Gastroesophageal sphincter (tissue), 4 donors: ENCODE measurements around the gene SAP25. TPM values are rescaled to one million over a fixed set of nuclear protein-coding genes. Genes with fewer than 3 reads are reported as not detected.
"Not testable (repeated sequence)": the region's sequence is repeated elsewhere in the genome, so short reads cannot be mapped to it uniquely, and the experiment has no call there.

ENCODE experiments used
- ATAC-seq: fragments of 150-250 bp; one replicate; pipeline ENCODE4 v1.9.1; 2016; ENCODE audit warnings: mild to moderate bottlenecking, moderate library complexity
- H3K27ac ChIP-seq, 4 donors: fragments of 200-600 bp; sonication (generic) in 3 of 4; 1 replicate in 3 of 4; 2 replicates in 1 of 4; pipeline ENCODE4 v1.5.1; 2016 to 2019
- H3K27me3 ChIP-seq: fragments of 200-600 bp; sonication (generic); one replicate; pipeline ENCODE4 v1.5.1; 2019
- H3K36me3 ChIP-seq, 2 donors: fragments of 200-600 bp; sonication (generic); one replicate each; pipeline ENCODE4 v1.5.1; 2019; ENCODE audit warnings: control low read depth in 1 of 2
- H3K4me1 ChIP-seq, 3 donors: fragments of 200-600 bp; sonication (generic); 1 replicate in 2 of 3; 2 replicates in 1 of 3; pipeline ENCODE4 v1.5.1; 2016 to 2019; ENCODE audit warnings: control low read depth in 2 of 3
- H3K4me3 ChIP-seq, 2 donors: fragments of 200-600 bp; sonication (generic); one replicate each; pipeline ENCODE4 v1.5.1; 2019; ENCODE audit warnings: mild to moderate bottlenecking in 1 of 2, moderate library complexity in 1 of 2
- H3K9me3 ChIP-seq, 3 donors: fragments of 200-600 bp; sonication (generic); one replicate each; pipeline ENCODE4 v1.5.1; 2017 to 2019; ENCODE audit warnings: control low read depth in 2 of 3
- CTCF ChIP-seq, 4 experiments: fragments of 200-600 bp in 2 of 4; fragments of 450-650 bp in 2 of 4; sonication (generic) in 1 of 4; IDR thresholded peaks; one replicate each; pipeline ENCODE4 v1.5.1; 2017 to 2019; ENCODE audit warnings: antibody characterized with exemption in 4 of 4, mild to moderate bottlenecking in 2 of 4, moderate library complexity in 2 of 4
- EP300 ChIP-seq: sonication (generic); formaldehyde crosslinking; IDR thresholded peaks from one replicate; pipeline ENCODE4 v1.6.1; 2017; ENCODE audit warnings: antibody characterized with exemption, mild to moderate bottlenecking
- POLR2A ChIP-seq, 2 donors: fragments of 450-650 bp; IDR thresholded peaks; one replicate each; pipeline ENCODE4 v1.6.1; 2017; ENCODE audit warnings: antibody characterized with exemption in 2 of 2, mild to moderate bottlenecking in 2 of 2, moderate library complexity in 1 of 2
- POLR2AphosphoS5 ChIP-seq: sonication (generic); formaldehyde crosslinking; IDR thresholded peaks from one replicate; pipeline ENCODE4 v1.6.1; 2017; ENCODE audit warnings: antibody characterized with exemption
- WGBS, 2 donors: methylation state at CpG; one replicate each; pipeline ENCODE4 v1.1.5; 2018; ENCODE audit warnings: low coverage in 1 of 2; 5-methylcytosine and 5-hydroxymethylcytosine counted together
- total RNA-seq, 4 donors: library from RNA; depleted of rRNA; stranded (reverse); fragments of >200 nt; gene quantifications; one replicate each; pipeline ENCODE4 v1.1.0, GENCODE V29; 2016

The SAP25 gene
- total RNA-seq, 4 donors from 2014 or later: 5.6 TPM; not detected in 3

GRCh38 chr7:100544386-100544785 is 29.3 kb downstream of the SAP25 start:
- WGBS, 2 donors: 5 to 43% methylated on average over 3 to 4 of the region's 5 CpGs
- no peak overlapping the region for H3K4me3 ChIP-seq
- no peaks in the 10 kb centered on the region for H3K27me3 ChIP-seq
- H3K36me3 ChIP-seq: peaks cover 0 to 5% of the 10 kb centered on the region in 2 donors
- H3K4me1 ChIP-seq: peaks cover 46 to 98% (median 56%) of the 10 kb centered on the region in 3 donors
- TF ChIP-seq EP300: no peak
- no peak for TF ChIP-seq POLR2A (IDR thresholded peaks at IDR 0.05)
- no peak for TF ChIP-seq CTCF (IDR thresholded peaks at IDR 0.05)
- TF ChIP-seq POLR2AphosphoS5: no peak
- H3K9me3 ChIP-seq: no peaks in the 10 kb centered on the region
- H3K27ac ChIP-seq: peak overlapping the region; percentile 90 to 98 (median 96)
- ATAC-seq: no peak

- Histone ChIP-seq H3K4me3 (no peak overlapping the region), H3K4me1 (peaks cover 46 to 92% (median 54%) of the 10 kb centered on the region in 3 donors), H3K27ac (peak overlapping the region in 3 of 4 donors; percentile 90 to 97 (median 94)), H3K9me3 (no peaks in the 10 kb centered on the region), H3K36me3 (no peaks in the 10 kb centered on the region), H3K27me3 (no peaks in the 10 kb centered on the region)
- 60 to 70% methylated on average over 1 of the region's 1 CpG for WGBS, 2 donors
- ATAC-seq: no peak
- no peak for TF ChIP-seq EP300
- no peak for TF ChIP-seq POLR2AphosphoS5
- no peak for TF ChIP-seq CTCF (IDR thresholded peaks at IDR 0.05)
- no peak for TF ChIP-seq POLR2A (IDR thresholded peaks at IDR 0.05)
Observed at GRCh38 chr7:100543586-100543985, 30.1 kb downstream of the SAP25 start.

- H3K9me3 ChIP-seq, ATAC-seq, H3K4me3 ChIP-seq, H3K36me3 ChIP-seq, H3K27me3 ChIP-seq, H3K27ac ChIP-seq: not testable (repeated sequence)
- 84 to 92% methylated on average over 2 to 7 of the region's 7 CpGs for WGBS, 2 donors
- H3K4me1 ChIP-seq: peaks cover 23 to 74% (median 38%) of the 10 kb centered on the region in 3 donors
Observed at GRCh38 chr7:100541309-100541708, 32.4 kb downstream of the SAP25 start.

- 34 to 42% methylated on average over 5 to 6 of the region's 6 CpGs for WGBS, 2 donors
- Histone ChIP-seq H3K27ac (peak overlapping the region in 1 of 4 donors; percentile 82), H3K9me3 (no peaks in the 10 kb centered on the region), H3K4me1 (peaks cover 16 to 63% (median 29%) of the 10 kb centered on the region in 3 donors), H3K27me3 (no peaks in the 10 kb centered on the region), H3K4me3 (peak overlapping the region; percentile 64 to 68), H3K36me3 (no peaks in the 10 kb centered on the region)
- no peak for ATAC-seq
- TF ChIP-seq EP300 (no peak), POLR2A (IDR thresholded peaks at IDR 0.05) (no peak), POLR2AphosphoS5 (no peak), CTCF (IDR thresholded peaks at IDR 0.05) (no peak)
Observed at GRCh38 chr7:100540073-100540723, 33.5 kb downstream of the SAP25 start.

GRCh38 chr7:100539436-100540006 is 34.2 kb downstream of the SAP25 start:
- TF ChIP-seq EP300 (no peak), POLR2AphosphoS5 (no peak), POLR2A (IDR thresholded peaks at IDR 0.05) (no peak), CTCF (IDR thresholded peaks at IDR 0.05) (no peak)
- no peak for ATAC-seq
- H3K27ac ChIP-seq: peak overlapping the region; percentile 47 to 96 (median 83)
- no peaks in the 10 kb centered on the region for H3K27me3 ChIP-seq
- no peaks in the 10 kb centered on the region for H3K36me3 ChIP-seq
- peak overlapping the region; percentile 64 to 68 for H3K4me3 ChIP-seq
- 0% methylated on average over 12 to 16 of the region's 44 CpGs for WGBS, 2 donors
- H3K9me3 ChIP-seq: no peaks in the 10 kb centered on the region
- peaks cover 10 to 56% (median 22%) of the 10 kb centered on the region in 3 donors for H3K4me1 ChIP-seq
